HEK293 (cell line): Measurements from ENCODE around the gene UNC93B1.

Experiments used
- ZNF311 ChIP-seq: fragments of 450-650 bp; formaldehyde crosslinking; IDR thresholded peaks from 2 replicates; pipeline ENCODE4 v1.5.1; 2017; ENCODE audit warnings: missing biosample characterization, missing genetic modification characterization, borderline replicate concordance
- TF ChIP-seq, protein P1 (sequence below): fragments of 450-650 bp; formaldehyde crosslinking; IDR thresholded peaks from 2 replicates; pipeline ENCODE4 v1.5.1; 2016; ENCODE audit warnings: missing biosample characterization, missing genetic modification characterization

DNA sequence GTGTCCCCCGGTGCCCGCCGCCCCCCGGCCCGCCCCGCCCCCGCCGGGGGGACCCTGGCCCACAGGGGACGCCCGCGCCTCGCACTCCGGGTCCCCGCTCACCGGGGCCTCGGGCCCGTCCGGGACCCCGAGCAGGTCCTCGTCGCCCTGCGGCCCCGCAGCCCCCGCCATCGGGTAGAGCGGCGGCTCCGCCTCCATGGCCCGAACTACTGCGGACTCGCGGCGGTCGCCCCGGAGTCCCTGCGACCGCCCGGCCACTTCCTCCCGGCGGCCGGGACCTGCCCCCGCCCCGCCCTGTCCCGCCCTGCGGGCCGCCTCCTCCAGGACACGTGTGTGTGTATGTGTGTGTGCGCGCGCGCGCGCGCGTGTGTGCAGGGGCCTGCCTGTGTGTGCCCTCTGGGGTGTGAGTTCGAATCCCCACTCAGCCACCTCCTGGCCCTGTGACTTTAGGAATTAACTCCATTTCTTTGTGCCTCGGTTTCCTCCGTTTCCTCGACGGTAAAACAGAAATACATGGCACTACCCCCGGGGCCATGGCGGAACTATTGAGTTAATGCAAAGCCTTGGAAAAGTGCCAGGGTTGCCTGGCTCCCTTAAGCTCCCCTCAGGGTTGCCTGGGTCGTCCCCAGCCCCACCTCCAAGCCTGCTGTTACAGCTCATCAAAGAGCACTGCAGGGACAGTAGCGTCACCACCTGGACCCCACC is at the start of gene UNC93B1:
- TF ChIP-seq ZNF311 = no peak
- TF ChIP-seq, protein P1, sequence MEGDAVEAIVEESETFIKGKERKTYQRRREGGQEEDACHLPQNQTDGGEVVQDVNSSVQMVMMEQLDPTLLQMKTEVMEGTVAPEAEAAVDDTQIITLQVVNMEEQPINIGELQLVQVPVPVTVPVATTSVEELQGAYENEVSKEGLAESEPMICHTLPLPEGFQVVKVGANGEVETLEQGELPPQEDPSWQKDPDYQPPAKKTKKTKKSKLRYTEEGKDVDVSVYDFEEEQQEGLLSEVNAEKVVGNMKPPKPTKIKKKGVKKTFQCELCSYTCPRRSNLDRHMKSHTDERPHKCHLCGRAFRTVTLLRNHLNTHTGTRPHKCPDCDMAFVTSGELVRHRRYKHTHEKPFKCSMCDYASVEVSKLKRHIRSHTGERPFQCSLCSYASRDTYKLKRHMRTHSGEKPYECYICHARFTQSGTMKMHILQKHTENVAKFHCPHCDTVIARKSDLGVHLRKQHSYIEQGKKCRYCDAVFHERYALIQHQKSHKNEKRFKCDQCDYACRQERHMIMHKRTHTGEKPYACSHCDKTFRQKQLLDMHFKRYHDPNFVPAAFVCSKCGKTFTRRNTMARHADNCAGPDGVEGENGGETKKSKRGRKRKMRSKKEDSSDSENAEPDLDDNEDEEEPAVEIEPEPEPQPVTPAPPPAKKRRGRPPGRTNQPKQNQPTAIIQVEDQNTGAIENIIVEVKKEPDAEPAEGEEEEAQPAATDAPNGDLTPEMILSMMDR (tag by site-specific recombination) = no peak
